GM04504 (cell line): ENCODE data around the gene ELP5.

Source experiments
- DNase-seq: peaks from one replicate; pipeline ENCODE4 v3.0.0-alpha.2; 2012; ENCODE audit warnings: low read depth

Gene ELP5

GRCh38 chr17:7256766-7257456 is 4.9 kb downstream of the ELP5 start:
- DNase-seq: no peak

- DNase-seq: no peak
Measured at GRCh38 chr17:7258731-7259554, 6.9 kb downstream of the ELP5 start.

GRCh38 chr17:7259555-7259889 is 7.5 kb downstream of the ELP5 start:
- DNase-seq: no peak

- no peak for DNase-seq
Measured at GRCh38 chr17:7260151-7260550, 8.1 kb downstream of the ELP5 start.

GRCh38 chr17:7260651-7261378 is 8.8 kb downstream of the ELP5 start:
- DNase-seq: no peak

GRCh38 chr17:7261379-7262191 is 9.6 kb downstream of the ELP5 start:
- DNase-seq: no peak

- DNase-seq: no peak
Measured at GRCh38 chr17:7262192-7262934, 10.3 kb downstream of the ELP5 start, which contains the start of gene CLDN7. TSS of gene CLDN7 (minus strand) at chr17:7262478. CDS start at chr17:7262043, 435 bp downstream.

GRCh38 chr17:7262935-7263800 is 11.2 kb downstream of the ELP5 start:
- DNase-seq: no peak

GRCh38 chr17:7263801-7264078 is 11.7 kb downstream of the ELP5 start:
- DNase-seq: no peak

- DNase-seq: no peak
Measured at GRCh38 chr17:7266784-7267183, 14.8 kb downstream of the ELP5 start.

- DNase-seq: no peak
Measured at GRCh38 chr17:7279448-7279847, 27.4 kb downstream of the ELP5 start.

GRCh38 chr17:7280519-7281073 is 28.6 kb downstream of the ELP5 start:
- peak; percentile 55 for DNase-seq

GRCh38 chr17:7281074-7281952 is 29.3 kb downstream of the ELP5 start, which contains the start of gene SLC2A4:
TSS of gene SLC2A4 (plus strand) at chr17:7281718. CDS start at chr17:7281935, 217 bp downstream.
- peak; percentile 78 for DNase-seq

- no peak for DNase-seq
Measured at GRCh38 chr17:7281953-7282751, 30.1 kb downstream of the ELP5 start.

- DNase-seq: no peak
Measured at GRCh38 chr17:7282752-7283321, 30.8 kb downstream of the ELP5 start.

- DNase-seq: no peak
Measured at GRCh38 chr17:7283471-7284216, 31.6 kb downstream of the ELP5 start.

- DNase-seq: no peak
Measured at GRCh38 chr17:7284911-7285310, 32.9 kb downstream of the ELP5 start.
